GM19240 (cell line): ENCODE data around the gene PHACTR1.
"Not testable (repeated sequence)": the region's sequence is repeated elsewhere in the genome, so short reads cannot be mapped to it uniquely, and the experiment has no call there.

ENCODE experiments used
- DNase-seq: peaks from one replicate; pipeline ENCODE4 v3.0.0; 2011; ENCODE audit warnings: low spot score; ENCODE audit not compliant: insufficient read length

The PHACTR1 gene

GRCh38 chr6:13234130-13234529 lies 517.6 kb downstream of the PHACTR1 start:
- no peak for DNase-seq

- DNase-seq = no peak
Observed at GRCh38 chr6:13235339-13235738, 518.8 kb downstream of the PHACTR1 start.

GRCh38 chr6:13237318-13237717 lies 520.8 kb downstream of the PHACTR1 start:
- no peak for DNase-seq

- DNase-seq = no peak
Observed at GRCh38 chr6:13238017-13238416, 521.5 kb downstream of the PHACTR1 start.

GRCh38 chr6:13238640-13239216 lies 522.2 kb downstream of the PHACTR1 start:
- no peak for DNase-seq

- no peak for DNase-seq
Observed at GRCh38 chr6:13239530-13240455, 523.2 kb downstream of the PHACTR1 start.

GRCh38 chr6:13241364-13241763 lies 524.8 kb downstream of the PHACTR1 start:
- DNase-seq = no peak

GRCh38 chr6:13242178-13242577 lies 525.6 kb downstream of the PHACTR1 start:
- DNase-seq = no peak

- DNase-seq = no peak
Observed at GRCh38 chr6:13242590-13242989, 526.0 kb downstream of the PHACTR1 start.

- no peak for DNase-seq
Observed at GRCh38 chr6:13243033-13243432, 526.5 kb downstream of the PHACTR1 start.

GRCh38 chr6:13243745-13244144 lies 527.2 kb downstream of the PHACTR1 start:
- DNase-seq = not testable (repeated sequence)

GRCh38 chr6:13247627-13248026 lies 531.1 kb downstream of the PHACTR1 start:
- no peak for DNase-seq

- no peak for DNase-seq
Observed at GRCh38 chr6:13248053-13248452, 531.5 kb downstream of the PHACTR1 start.

GRCh38 chr6:13248584-13248985 lies 532.0 kb downstream of the PHACTR1 start:
- no peak for DNase-seq

GRCh38 chr6:13248994-13249393 lies 532.4 kb downstream of the PHACTR1 start:
- no peak for DNase-seq

- DNase-seq = no peak
Observed at GRCh38 chr6:13249817-13250216, 533.2 kb downstream of the PHACTR1 start.

- no peak for DNase-seq
Observed at GRCh38 chr6:13250703-13251102, 534.1 kb downstream of the PHACTR1 start.

- no peak for DNase-seq
Observed at GRCh38 chr6:13251242-13251641, 534.7 kb downstream of the PHACTR1 start.

- DNase-seq = no peak
Observed at GRCh38 chr6:13252790-13253189, 536.2 kb downstream of the PHACTR1 start.

GRCh38 chr6:13253272-13253671 lies 536.7 kb downstream of the PHACTR1 start:
- no peak for DNase-seq

- DNase-seq = no peak
Observed at GRCh38 chr6:13256266-13257001, 539.9 kb downstream of the PHACTR1 start.

GRCh38 chr6:13259393-13259792 lies 542.8 kb downstream of the PHACTR1 start:
- no peak for DNase-seq
